Measurements from ENCODE around the gene OPTN. TPM values are rescaled to one million over a fixed set of nuclear protein-coding genes. Genes with fewer than 3 reads are reported as not detected.

Gene OPTN
- total RNA-seq, 1 experiment from 2014 or later = 33.1 TPM

- no peak for DNase-seq (ENCODE audit: low read depth)
- in situ Hi-C loops (cut with HindIII; ENCODE audit: low pct_unique_long_range_greater_than_20kb, low sequenced_read_pairs) = no loop called here
These were observed 6.6 kb downstream of the OPTN start for GRCh38 chr10:13106387-13107045.

DNA sequence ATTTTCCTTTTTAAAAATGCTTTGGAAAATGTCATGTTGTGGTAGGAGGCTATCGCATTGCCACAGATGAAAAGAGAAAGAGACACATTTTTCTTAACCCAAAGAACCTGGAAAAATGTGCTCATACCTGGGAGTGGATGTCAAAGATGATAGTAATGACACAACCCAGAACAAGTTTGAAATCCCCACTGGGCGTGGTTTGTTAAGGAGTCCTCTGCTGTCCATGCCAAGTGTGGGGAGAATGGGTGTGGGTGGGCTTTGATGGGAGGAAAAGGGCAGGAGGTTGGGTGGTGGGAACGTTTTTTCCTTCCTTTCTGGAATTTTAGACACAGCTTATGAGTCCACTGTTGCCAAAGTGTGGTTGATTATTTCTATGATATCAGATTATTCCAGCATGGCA, 10.9 kb downstream of the OPTN start:
- no peak for DNase-seq (ENCODE audit: low read depth)

GRCh38 chr10:13113544-13113943, 13.6 kb downstream of the OPTN start:
- in situ Hi-C loops (cut with HindIII; ENCODE audit: low pct_unique_long_range_greater_than_20kb, low sequenced_read_pairs) = no loop called here
- no peak for DNase-seq (ENCODE audit: low read depth)

More for the DNA sequence above, 10.9 kb downstream of the OPTN start:
- in situ Hi-C loops (cut with HindIII; ENCODE audit: low pct_unique_long_range_greater_than_20kb, low sequenced_read_pairs) = no loop called here

GRCh38 chr10:13115832-13116803, 16.2 kb downstream of the OPTN start:
- DNase-seq (ENCODE audit: low read depth) = no peak
- in situ Hi-C loops (cut with HindIII; ENCODE audit: low pct_unique_long_range_greater_than_20kb, low sequenced_read_pairs) = no loop called here

DNA sequence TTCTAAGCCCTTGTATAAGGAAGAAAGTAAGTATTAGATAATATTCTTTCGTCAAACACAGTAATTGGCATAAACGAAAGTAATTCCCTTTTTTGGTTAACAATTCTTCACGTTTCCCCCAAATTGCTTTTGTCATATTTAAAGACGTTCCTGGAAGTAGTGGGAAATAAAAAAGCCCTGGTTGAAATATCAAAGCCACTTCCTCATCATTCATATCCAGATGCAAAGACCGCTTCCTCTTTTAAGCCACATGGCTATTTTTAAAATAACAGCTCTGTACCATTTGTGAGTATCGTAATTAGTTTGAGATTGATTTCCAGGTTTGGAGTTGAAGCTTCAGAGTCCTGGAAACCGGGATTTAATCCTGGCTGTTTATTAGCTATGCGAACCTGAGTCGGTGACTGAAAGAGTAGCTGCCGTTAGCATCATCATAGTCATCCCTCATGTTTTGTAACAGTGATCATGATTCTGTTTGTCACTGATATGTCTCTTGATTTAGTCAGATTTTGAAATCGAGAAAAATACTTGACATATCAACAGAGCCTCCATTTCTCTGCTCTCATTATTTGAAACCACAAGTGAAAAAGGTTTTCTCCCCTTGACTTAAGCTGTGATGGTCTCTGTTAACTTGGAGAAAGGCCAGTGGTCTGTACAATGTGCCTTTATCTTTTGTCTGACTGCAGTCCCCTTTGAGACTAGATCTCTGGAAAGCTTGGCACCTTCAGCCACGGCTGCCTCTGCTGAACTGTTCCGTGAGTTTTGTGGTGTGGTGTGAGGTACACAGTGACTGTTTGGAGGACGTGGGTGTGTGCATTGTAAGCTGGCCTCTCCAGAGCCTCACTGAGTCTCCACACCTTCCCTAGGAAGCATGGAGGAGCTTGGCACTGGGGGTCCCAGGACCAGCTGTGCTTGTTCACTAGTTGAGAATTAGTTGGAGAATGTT, 18.1 kb downstream of the OPTN start:
- in situ Hi-C loops (cut with HindIII; ENCODE audit: low pct_unique_long_range_greater_than_20kb, low sequenced_read_pairs) = no loop called here
- no peak for DNase-seq (ENCODE audit: low read depth)

DNA sequence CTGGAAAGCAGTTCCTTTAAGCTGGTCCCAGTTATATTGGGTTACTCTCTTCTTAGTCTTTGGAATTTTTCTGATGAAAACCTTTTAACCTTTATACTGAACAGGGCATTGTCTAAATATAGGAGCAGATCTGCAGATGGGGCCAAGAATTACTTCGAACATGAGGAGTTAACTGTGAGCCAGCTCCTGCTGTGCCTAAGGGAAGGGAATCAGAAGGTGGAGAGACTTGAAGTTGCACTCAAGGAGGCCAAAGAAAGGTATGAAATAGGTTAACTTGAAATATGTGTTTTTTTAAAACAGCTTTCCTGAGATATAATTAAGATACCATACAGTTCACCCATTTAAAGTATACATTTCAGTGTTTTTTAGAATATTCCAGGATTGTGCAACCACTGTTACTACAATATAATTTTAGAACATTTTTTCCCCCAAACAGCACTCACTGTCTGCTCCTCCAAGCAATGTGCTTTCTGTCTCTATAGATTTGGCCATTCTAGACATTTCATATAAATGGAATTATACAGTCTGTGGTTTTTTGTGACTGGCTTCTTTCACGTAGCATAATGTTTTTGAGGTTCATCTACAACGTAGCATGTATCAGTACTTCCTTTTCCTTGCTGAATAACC, 18.9 kb downstream of the OPTN start:
- in situ Hi-C loops (cut with HindIII; ENCODE audit: low pct_unique_long_range_greater_than_20kb, low sequenced_read_pairs) = no loop called here
- DNase-seq (ENCODE audit: low read depth) = no peak

GRCh38 chr10:13120786-13121499, 21.0 kb downstream of the OPTN start:
- in situ Hi-C loops (cut with HindIII; ENCODE audit: low pct_unique_long_range_greater_than_20kb, low sequenced_read_pairs) = no loop called here
- no peak for DNase-seq (ENCODE audit: low read depth)

- DNase-seq (ENCODE audit: low read depth) = no peak
- in situ Hi-C loops (cut with HindIII; ENCODE audit: low pct_unique_long_range_greater_than_20kb, low sequenced_read_pairs) = no loop called here
These were observed 21.5 kb downstream of the OPTN start for GRCh38 chr10:13121500-13121854.

DNA sequence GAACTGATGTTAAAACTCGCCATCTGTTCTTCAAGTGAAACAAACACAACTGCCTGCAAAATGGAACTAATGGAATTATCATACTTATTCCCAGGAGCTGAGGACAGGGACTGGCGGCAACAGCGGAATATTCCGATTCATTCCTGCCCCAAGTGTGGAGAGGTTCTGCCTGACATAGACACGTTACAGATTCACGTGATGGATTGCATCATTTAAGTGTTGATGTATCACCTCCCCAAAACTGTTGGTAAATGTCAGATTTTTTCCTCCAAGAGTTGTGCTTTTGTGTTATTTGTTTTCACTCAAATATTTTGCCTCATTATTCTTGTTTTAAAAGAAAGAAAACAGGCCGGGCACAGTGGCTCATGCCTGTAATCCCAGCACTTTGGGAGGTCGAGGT, 36.7 kb downstream of the OPTN start:
- in situ Hi-C loops (cut with HindIII; ENCODE audit: low pct_unique_long_range_greater_than_20kb, low sequenced_read_pairs) = no loop called here
- no peak for DNase-seq (ENCODE audit: low read depth)

- in situ Hi-C loops (cut with HindIII; ENCODE audit: low pct_unique_long_range_greater_than_20kb, low sequenced_read_pairs) = no loop called here
- no peak for DNase-seq (ENCODE audit: low read depth)
These were observed 39.2 kb downstream of the OPTN start for GRCh38 chr10:13139150-13139549.

DNA sequence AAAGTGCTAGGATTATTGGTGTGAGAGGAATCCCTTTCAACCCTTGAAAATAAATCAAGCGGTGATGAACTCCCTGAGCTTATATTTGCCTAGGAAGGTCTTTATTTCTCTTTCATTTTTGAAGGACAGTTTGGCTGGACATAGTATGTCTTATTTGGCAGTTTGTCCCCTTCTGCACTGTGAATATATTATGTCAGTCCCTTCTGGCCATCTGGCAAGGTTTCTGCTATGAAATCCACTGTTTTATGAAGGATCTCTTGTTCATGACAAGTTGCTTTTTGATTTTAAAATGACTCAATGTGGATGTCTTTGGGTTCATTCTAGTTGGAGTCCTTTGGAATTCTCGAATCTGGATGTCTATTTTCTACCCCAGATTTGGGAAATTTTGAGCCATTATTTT, 39.7 kb downstream of the OPTN start:
- DNase-seq (ENCODE audit: low read depth) = no peak
- in situ Hi-C loops (cut with HindIII; ENCODE audit: low pct_unique_long_range_greater_than_20kb, low sequenced_read_pairs) = no loop called here

DNA sequence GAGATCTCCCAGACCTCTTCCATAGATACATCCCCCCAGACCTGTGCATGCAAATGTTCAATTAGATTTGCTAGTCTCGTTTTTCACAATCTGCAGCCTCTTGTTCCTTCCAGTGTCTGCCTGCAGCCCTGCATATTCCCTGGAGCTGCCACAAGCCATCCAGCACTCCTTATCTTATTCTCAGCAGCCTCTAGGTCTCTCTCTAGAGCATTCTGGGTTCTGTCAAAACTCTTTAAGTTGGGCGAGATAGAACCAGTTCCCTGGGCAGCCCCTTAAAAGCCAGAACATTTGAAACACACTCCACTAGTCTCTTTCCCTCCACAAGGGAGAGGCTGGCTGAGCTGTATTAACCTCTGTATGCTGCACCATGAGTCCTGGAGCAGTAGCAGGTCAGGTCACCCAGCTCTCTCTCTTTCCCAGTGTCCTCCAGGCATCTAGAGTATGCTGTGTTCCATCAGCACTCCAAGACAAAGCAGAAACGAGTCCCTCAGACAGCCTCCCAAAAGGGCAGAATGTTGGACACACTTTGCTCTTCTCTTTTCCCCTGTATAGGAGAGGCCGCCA, 40.7 kb downstream of the OPTN start:
- no peak for DNase-seq (ENCODE audit: low read depth)
- in situ Hi-C loops (cut with HindIII; ENCODE audit: low pct_unique_long_range_greater_than_20kb, low sequenced_read_pairs) = no loop called here

- in situ Hi-C loops (cut with HindIII; ENCODE audit: low pct_unique_long_range_greater_than_20kb, low sequenced_read_pairs) = no loop called here
- DNase-seq (ENCODE audit: low read depth) = no peak
These were observed 43.8 kb downstream of the OPTN start for GRCh38 chr10:13143766-13144165.

GRCh38 chr10:13144814-13145213, 44.9 kb downstream of the OPTN start:
- no peak for DNase-seq (ENCODE audit: low read depth)
- in situ Hi-C loops (cut with HindIII; ENCODE audit: low pct_unique_long_range_greater_than_20kb, low sequenced_read_pairs) = no loop called here

DNA sequence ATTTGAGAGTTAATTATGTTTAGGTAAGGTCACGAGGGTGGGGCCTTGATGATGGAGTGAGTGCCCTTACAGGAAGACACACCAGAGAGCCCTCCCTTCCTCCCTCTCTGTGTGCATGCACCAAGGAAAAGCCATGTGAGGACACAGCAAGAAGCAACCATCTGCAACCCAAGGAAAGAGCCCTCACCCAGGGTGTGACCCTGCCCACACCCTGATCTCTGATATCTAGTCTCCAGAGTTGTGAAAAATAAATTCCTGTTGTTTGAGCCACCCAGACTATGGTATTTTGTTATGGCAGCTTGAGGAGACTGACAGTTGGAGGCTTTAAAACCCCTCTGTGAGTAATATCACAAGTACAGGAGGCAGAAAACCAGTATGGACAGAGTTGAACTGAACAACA, 46.4 kb downstream of the OPTN start:
- DNase-seq (ENCODE audit: low read depth) = no peak
- in situ Hi-C loops (cut with HindIII; ENCODE audit: low pct_unique_long_range_greater_than_20kb, low sequenced_read_pairs) = no loop called here

DNA sequence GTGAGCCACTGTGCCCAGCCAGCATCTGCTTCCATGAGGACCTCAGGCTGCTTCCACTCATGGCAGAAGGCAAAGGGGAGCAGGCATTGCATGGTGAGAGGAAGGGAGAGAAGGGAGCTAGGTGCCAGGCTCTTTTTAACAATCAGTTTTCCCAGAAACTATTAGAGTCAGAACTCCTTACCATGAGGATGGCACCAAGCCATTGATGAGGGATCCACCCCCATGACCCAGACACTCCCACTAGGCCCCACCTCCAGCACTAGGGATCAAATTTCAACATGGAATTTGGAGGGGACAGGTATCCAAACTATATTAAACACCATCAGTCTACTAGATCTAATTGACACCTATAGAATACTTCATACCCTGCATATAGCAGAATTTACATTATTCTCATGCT, 47.2 kb downstream of the OPTN start:
- in situ Hi-C loops (cut with HindIII; ENCODE audit: low pct_unique_long_range_greater_than_20kb, low sequenced_read_pairs) = no loop called here
- no peak for DNase-seq (ENCODE audit: low read depth)

DNA sequence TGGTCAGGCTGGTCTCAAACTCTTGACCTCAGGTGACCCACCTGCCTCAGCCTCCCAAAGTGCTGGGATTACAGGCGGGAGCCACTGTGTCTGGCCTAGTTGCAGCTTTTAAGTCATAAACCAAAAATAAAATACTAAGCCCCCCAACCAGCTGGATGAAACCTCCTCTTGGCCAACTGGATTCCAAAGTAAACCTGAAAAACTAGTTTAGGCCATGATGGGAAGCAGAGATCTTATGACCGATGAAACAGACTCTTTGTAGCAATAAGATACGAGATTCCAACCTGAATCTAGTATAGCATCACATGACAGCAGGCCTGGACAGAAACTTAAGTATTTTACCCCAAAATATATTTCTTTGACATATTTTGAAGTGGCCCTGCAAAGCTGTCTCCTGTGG, 52.3 kb downstream of the OPTN start:
- in situ Hi-C loops (cut with HindIII; ENCODE audit: low pct_unique_long_range_greater_than_20kb, low sequenced_read_pairs) = no loop called here
- DNase-seq (ENCODE audit: low read depth) = no peak
